ENCODE data around the gene PDIA2.

- TF ChIP-seq EZH2phosphoT487 (IDR thresholded peaks at IDR 0.05; ENCODE audit: insufficient read depth, low read depth) (no peak), EZH2 (IDR thresholded peaks at IDR 0.05; ENCODE audit: insufficient read depth, poor library complexity, severe bottlenecking) (no peak)
Measured at GRCh38 chr16:336269-336668, 53.3 kb downstream of the PDIA2 start.

Measured in GM23248 (cell line).